GM23248 (cell line): Measurements from ENCODE around the gene TPCN1. TPM values are rescaled to one million over a fixed set of nuclear protein-coding genes. Genes with fewer than 3 reads are reported as not detected.

ENCODE experiments used
- DNase-seq: peaks from one replicate; pipeline ENCODE4 v3.0.0-alpha.2; 2015
- H2AFZ ChIP-seq: fragments of 200-600 bp; sonication (generic); 2 replicates; pipeline ENCODE4 v1.6.1; 2016; ENCODE audit warnings: antibody characterized with exemption
- H3F3A ChIP-seq: fragments of 200-600 bp; sonication (generic); 2 replicates; pipeline ENCODE4 v1.6.1; 2016; ENCODE audit warnings: mild to moderate bottlenecking, antibody characterized with exemption, mixed run types; ENCODE audit not compliant: insufficient read depth
- H3K27ac ChIP-seq: fragments of 200-600 bp; sonication (generic); 2 replicates; pipeline ENCODE4 v1.5.1; 2016; ENCODE audit warnings: mild to moderate bottlenecking
- H3K27me3 ChIP-seq: fragments of 200-600 bp; sonication (generic); replicated peaks from 2 replicates; pipeline ENCODE4 v1.6.1; 2016; ENCODE audit warnings: mild to moderate bottlenecking; ENCODE audit not compliant: insufficient read depth
- H3K36me3 ChIP-seq: fragments of 200-600 bp; sonication (generic); 2 replicates; pipeline ENCODE4 v1.6.1; 2016; ENCODE audit warnings: low read depth, mild to moderate bottlenecking
- H3K4me1 ChIP-seq: fragments of 200-600 bp; sonication (generic); 2 replicates; pipeline ENCODE4 v1.6.1; 2016; ENCODE audit warnings: mild to moderate bottlenecking; ENCODE audit not compliant: insufficient read depth
- H3K4me2 ChIP-seq: fragments of 200-600 bp; sonication (generic); one replicate; pipeline ENCODE4 v1.6.1; 2016; ENCODE audit warnings: mild to moderate bottlenecking; ENCODE audit not compliant: unreplicated experiment
- H3K4me3 ChIP-seq: fragments of 200-600 bp; sonication (generic); 2 replicates; pipeline ENCODE4 v1.5.1; 2016; ENCODE audit warnings: mild to moderate bottlenecking
- H3K79me2 ChIP-seq: fragments of 200-600 bp; sonication (generic); 2 replicates; pipeline ENCODE4 v1.6.1; 2016; ENCODE audit warnings: mild to moderate bottlenecking; ENCODE audit not compliant: insufficient read depth
- H3K9ac ChIP-seq: fragments of 200-600 bp; sonication (generic); 2 replicates; pipeline ENCODE4 v1.6.1; 2016; ENCODE audit warnings: mild to moderate bottlenecking
- H3K9me2 ChIP-seq: fragments of 200-600 bp; sonication (generic); 2 replicates; pipeline ENCODE4 v1.6.1; 2016; ENCODE audit warnings: mixed run types, mild to moderate bottlenecking, moderate library complexity; ENCODE audit not compliant: insufficient read depth
- H3K9me3 ChIP-seq: fragments of 200-600 bp; sonication (generic); one replicate; pipeline ENCODE4 v1.6.1; 2017; ENCODE audit warnings: low read depth
- H4K20me1 ChIP-seq: fragments of 200-600 bp; sonication (generic); 2 replicates; pipeline ENCODE4 v1.6.0; 2016; ENCODE audit not compliant: insufficient read depth
- EZH2 ChIP-seq: fragments of 200-600 bp; sonication (generic); IDR thresholded peaks from 2 replicates; pipeline ENCODE4 v1.6.1; 2018; ENCODE audit warnings: antibody characterized with exemption, mild to moderate bottlenecking; ENCODE audit not compliant: insufficient read depth, poor library complexity, severe bottlenecking
- EZH2phosphoT487 ChIP-seq: fragments of 200-600 bp; sonication (generic); IDR thresholded peaks from 2 replicates; pipeline ENCODE4 v1.6.1; 2018; ENCODE audit warnings: antibody characterized with exemption, moderate library complexity, mild to moderate bottlenecking, low read depth; ENCODE audit not compliant: insufficient read depth
- WGBS, 2 experiments: methylation state at CpG; one replicate each; pipeline ENCODE4 v1.1.6; 2015 to 2017; ENCODE audit warnings: low lambda C conversion rate in 2 of 2, low coverage in 1 of 2; ENCODE audit errors: missing lambda C conversion rate in 2 of 2; 5-methylcytosine and 5-hydroxymethylcytosine counted together
- in situ Hi-C: fragments of 300-500 bp; cut with MboI; formaldehyde crosslinking; loops from 2 replicates; pipeline ENCODE4 v1.15.0; 2020
- microRNA-seq: library from miRNA; unstranded; fragments of <30 nt; microRNA quantifications from one replicate; pipeline ENCODE4, GENCODE V29; 2016; ENCODE audit warnings: borderline number of aligned reads
- polyA plus RNA-seq: library from polyadenylated mRNA; unstranded; fragments of >200 nt; fragmentation: Nextera tagmentation; extraction: Ambion mirVana; gene quantifications from 2 replicates; pipeline ENCODE4 v1.2.1, GENCODE V29; 2016
- small RNA-seq: library from RNA; depleted of rRNA; stranded (forward); fragments of <200 nt; gene quantifications from one replicate; pipeline ENCODE3, GENCODE V24; 2014; ENCODE audit warnings: low read depth, low replicate concordance
- total RNA-seq: library from RNA; depleted of rRNA; stranded (reverse); fragments of >200 nt; shearing (Covaris generic); gene quantifications from 2 replicates; pipeline ENCODE4 v1.2.3, GENCODE V29; 2014; rRNA removed

Gene TPCN1
- total and polyA plus RNA-seq, 2 experiments from 2014 or later, result 9.0 to 15.9 TPM

DNA sequence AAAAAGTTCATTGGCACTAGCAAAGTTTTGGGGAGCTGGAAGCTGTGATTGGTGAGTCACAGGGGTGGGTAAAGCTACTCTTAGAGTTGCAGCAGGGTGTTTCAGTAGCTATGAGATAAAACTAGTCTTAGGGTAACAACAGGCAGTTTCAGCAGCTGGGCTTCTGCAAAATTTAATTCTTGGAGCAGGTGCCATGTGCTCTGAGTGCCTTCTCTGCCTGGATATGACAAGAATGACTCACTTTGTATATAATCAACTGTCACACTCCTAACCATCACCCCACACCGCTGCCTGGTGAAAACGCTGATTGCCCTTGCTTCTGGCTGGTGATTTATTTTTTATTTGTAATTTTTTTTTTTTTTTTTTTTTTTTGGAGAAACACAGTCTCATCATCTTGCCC, 126.6 kb downstream of the TPCN1 start:
- H2AFZ ChIP-seq, result no peak overlapping the region
- no peaks in the 10 kb centered on the region for H4K20me1 ChIP-seq
- no peaks in the 10 kb centered on the region for H3K79me2 ChIP-seq
- H3K27me3 ChIP-seq, result no peaks in the 10 kb centered on the region
- no peaks in the 10 kb centered on the region for H3K9me2 ChIP-seq
- H3K9me3 ChIP-seq, result no peaks in the 10 kb centered on the region
- 69 to 71% methylated on average over 2 of the region's 2 CpGs for WGBS, 2 experiments
- no peak overlapping the region for H3K4me2 ChIP-seq
- H3K9ac ChIP-seq, result no peak overlapping the region
- TF ChIP-seq EZH2, result no peak
- no peak for TF ChIP-seq EZH2phosphoT487
- H3K4me1 ChIP-seq, result no peaks in the 10 kb centered on the region
- H3K36me3 ChIP-seq, result no peaks in the 10 kb centered on the region
- no peak overlapping the region for H3K27ac ChIP-seq
- H3F3A ChIP-seq, result no peaks in the 10 kb centered on the region
- H3K4me3 ChIP-seq, result no peak overlapping the region
- no peak for DNase-seq
- in situ Hi-C loops, result no loop called here

Small RNA genes lying within 50 kb of the gene (microRNA-seq; reads per million reads assigned to microRNA genes)
- not detected for gene MIR6762

Small RNA genes lying within 50 kb of the gene (small RNA-seq; reads per million reads assigned to genes)
- gene MIR6762, result not detected
- not detected for gene RF00019

Other genes with a start within 250 kb of the TPCN1 start
- gene OAS2, start 242.9 kb upstream of the TPCN1 start, total RNA-seq, result 0.54 and 1.0 TPM in 2 replicates
- 0.56 and 1.4 TPM in 2 replicates for gene OAS2, start 242.9 kb upstream of the TPCN1 start, polyA plus RNA-seq
- gene DTX1, start 164.7 kb upstream of the TPCN1 start, total RNA-seq, result not detected in 2 replicates
- not detected in 2 replicates for gene DTX1, start 164.7 kb upstream of the TPCN1 start, polyA plus RNA-seq
- not detected in 2 replicates for gene RASAL1, start 85.7 kb upstream of the TPCN1 start, total RNA-seq
- gene RASAL1, start 85.7 kb upstream of the TPCN1 start, polyA plus RNA-seq, result not detected in 2 replicates
- not detected in 2 replicates for gene CFAP73, start 71.7 kb upstream of the TPCN1 start, total RNA-seq
- not detected in 2 replicates for gene CFAP73, start 71.7 kb upstream of the TPCN1 start, polyA plus RNA-seq
- gene DDX54, start 36.0 kb upstream of the TPCN1 start, total RNA-seq, result 34.9 and 44.5 TPM in 2 replicates
- 27.7 and 28.1 TPM in 2 replicates for gene DDX54, start 36.0 kb upstream of the TPCN1 start, polyA plus RNA-seq
- 16.2 and 19.2 TPM in 2 replicates for gene RITA1, start 35.7 kb upstream of the TPCN1 start, total RNA-seq
- 12.5 and 15.6 TPM in 2 replicates for gene RITA1, start 35.7 kb upstream of the TPCN1 start, polyA plus RNA-seq
- gene SLC8B1, start 113.6 kb downstream of the TPCN1 start, total RNA-seq, result 5.8 and 6.6 TPM in 2 replicates
- 9.0 and 10.9 TPM in 2 replicates for gene SLC8B1, start 113.6 kb downstream of the TPCN1 start, polyA plus RNA-seq
- 38.5 and 43.6 TPM in 2 replicates for gene PLBD2, start 137.1 kb downstream of the TPCN1 start, total RNA-seq
- gene PLBD2, start 137.1 kb downstream of the TPCN1 start, polyA plus RNA-seq, result 58.5 and 64.9 TPM in 2 replicates
- not detected in 2 replicates for gene SDS, start 182.4 kb downstream of the TPCN1 start, total RNA-seq
- gene SDS, start 182.4 kb downstream of the TPCN1 start, polyA plus RNA-seq, result not detected in 2 replicates
- 5.1 and 6.3 TPM in 2 replicates for gene SDSL, start 200.9 kb downstream of the TPCN1 start, total RNA-seq
- 13.4 and 14.6 TPM in 2 replicates for gene SDSL, start 200.9 kb downstream of the TPCN1 start, polyA plus RNA-seq